ENCODE results near the gene ANKRD29.
"Not testable (repeated sequence)": the region's sequence is repeated elsewhere in the genome, so short reads cannot be mapped to it uniquely, and the experiment has no call there.

ANKRD29 gene

DNA sequence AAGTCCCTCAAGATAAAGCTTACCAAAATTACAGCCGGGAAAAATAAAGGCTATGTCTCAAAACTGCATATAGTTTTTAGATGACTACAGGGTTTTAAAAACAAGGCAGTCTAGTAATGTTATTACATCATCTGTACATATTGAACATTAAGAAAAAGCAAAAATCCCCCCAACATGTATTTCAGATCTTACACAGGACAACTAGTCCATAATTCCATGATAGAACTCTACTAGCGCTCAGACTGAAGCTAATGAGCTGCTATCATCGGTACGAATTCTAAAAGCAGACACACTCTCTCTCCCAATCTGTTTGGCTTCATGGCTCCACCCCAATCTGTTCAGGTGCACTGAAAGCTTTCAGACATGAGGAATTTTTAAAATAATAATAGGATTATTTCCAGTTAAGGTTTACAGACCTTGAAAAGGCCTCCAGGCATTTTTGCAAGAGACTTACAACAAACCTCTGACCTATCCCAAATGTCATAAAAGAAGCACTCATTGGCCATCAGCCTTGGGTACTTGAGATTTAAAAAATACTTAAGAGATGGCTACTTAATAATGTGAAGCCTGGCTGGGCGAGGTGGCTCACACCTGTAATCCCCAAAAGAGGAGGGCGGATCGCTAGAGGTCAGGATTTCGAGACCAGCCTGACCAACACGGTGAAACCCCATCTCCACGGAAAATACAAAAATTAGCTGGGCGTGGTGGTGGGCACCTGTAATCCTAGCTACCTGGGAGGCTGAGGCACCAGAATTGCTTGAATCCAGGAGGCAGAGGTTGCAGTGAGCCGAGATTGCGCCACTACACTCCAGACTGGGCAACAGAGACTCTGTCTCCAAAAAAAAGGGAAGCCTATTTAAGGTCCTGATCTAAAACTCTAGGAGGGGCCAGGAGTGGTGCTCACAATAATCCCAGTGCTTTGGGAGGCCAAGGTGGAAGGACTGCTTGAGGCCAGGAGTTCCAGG is 78.4 kb downstream of the ANKRD29 start:
- DNase-seq: peak in 1 of 51 donors; percentile 50

DNA sequence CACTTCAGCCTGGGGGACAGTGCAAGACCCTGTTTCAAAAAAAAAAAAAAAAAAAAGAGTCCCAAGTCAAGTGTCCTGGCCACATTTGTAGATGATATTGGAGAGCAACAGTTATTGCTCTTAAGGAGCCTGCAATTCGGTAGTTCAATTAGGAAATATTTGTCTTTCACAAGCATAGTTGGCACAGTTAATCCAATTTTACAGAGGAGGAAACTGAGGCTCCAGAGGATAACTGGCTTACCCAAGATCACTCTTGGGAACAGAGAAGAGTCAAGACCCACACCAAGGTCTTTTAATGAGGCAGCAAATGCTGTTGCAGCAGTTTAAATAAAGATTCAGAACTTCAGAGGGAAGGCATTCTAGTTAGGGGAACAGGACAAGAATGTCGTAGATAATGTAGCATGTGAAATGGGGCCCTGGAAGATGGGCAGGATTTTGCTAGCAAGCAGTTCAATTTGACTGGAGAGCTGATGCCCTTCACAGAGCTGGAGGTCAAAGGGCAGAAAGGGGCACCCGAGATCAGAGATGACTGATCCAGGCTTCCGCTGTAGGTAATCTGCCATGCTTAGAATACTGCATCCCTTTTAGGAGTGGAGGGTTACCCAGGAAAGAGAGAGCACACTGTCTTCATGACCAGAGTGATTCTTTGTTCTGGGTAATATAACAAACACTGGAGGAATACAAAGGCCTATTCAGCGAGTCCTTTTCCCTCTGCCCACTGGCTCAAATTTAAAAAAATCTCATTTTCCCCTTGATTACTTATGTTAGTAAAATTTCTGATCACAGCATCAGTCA is 79.4 kb downstream of the ANKRD29 start:
- DNase-seq: peak in 13 of 51 donors; percentile 14 to 79 (median 28)

DNA sequence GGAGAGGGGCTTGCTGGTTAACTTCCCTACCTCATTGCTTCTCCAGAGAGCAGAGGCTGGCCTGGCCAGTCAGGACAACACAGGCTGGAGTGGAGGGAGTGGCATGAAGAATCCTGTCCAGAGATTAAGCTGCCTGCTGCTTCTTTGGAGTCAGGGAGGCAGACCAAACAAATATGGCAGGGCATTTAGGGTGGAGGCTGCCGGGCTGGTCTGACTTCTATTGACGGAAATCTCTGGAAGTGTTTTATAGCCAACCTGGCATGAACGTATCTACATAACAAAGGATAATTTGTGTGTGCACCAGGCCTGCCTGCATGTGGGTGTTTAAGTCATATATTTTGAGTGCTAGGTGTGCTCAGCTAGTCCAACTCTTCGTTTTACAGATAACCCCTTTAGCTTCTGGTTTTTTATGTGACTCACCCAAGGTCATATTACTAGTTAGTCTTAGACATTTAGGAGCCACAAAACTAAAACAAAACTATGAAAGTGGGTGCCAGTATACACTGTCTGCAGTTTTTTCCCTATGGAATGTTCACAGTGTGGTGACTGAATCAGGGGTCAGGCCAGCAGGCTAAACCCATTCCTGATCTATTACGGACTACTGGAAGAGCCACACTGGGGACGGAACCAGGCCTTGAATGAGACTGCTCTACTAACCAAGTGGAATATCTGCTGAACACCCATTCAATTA is 81.9 kb downstream of the ANKRD29 start:
- DNase-seq: no peak

DNA sequence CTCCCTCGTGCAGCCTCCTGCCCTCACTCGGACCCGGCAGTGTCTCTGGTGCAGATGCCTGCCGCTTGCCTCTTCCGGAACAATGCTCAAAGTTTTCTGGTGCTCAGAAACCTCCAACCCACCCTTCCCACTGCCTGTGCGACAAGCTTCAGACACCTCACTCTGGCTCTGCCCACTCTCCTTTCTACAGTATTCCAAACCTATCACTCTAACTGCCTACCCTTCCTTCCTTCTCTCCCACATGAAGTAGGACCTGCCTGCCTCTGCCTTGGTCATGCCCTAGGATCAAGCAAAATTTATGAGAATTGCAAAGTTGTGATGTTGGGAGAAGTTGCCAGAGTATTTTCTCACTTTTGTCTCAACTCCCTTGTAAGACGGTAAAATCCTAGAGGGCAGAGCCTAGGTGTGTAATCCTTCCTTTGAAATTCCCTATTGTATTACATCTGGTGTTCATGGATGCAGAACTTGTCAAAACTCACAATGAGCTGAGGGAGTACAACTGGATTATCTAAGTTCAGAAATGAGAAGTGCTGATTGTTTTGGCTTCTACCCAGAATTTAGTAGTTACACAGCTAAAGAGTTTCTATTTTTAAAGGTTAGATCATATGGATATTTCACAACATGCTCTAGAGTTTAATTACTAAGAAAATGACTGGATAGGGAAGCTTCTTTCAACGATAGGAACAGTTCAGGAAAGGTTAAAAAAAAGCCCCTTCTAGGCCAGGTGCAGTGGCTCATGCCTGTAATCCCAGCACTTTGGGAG is 83.6 kb downstream of the ANKRD29 start:
- no peak for DNase-seq

DNA sequence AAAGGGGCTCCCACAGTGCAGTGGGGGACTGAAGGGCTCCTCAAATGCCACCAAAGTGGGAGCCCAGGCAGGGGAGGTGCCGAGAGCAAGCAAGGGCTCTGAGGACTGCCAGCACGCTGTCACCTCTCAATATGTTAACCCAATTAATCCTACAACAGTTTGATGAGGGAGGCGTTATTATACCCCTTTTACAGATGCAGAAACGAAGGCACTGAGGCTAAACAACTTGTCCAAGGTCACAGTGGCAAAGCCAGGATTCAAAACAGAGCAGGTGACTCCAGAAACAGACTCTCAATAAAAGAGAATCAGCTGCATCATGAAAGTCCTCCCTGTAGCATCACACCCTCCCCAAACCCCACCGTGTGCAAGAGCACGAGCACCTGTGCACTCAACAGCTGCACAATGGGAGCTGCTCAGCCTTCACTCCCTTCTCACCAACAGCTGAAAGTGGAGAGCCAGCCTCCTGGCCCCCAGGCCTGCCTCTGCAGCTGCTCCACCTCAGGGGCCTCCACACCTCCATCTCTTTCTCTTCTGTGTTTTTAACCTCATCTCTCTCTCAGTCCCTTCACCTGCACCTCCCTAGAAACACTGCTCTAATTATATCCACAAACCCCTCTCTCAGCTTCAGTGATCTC is 84.5 kb downstream of the ANKRD29 start:
- DNase-seq: no peak

DNA sequence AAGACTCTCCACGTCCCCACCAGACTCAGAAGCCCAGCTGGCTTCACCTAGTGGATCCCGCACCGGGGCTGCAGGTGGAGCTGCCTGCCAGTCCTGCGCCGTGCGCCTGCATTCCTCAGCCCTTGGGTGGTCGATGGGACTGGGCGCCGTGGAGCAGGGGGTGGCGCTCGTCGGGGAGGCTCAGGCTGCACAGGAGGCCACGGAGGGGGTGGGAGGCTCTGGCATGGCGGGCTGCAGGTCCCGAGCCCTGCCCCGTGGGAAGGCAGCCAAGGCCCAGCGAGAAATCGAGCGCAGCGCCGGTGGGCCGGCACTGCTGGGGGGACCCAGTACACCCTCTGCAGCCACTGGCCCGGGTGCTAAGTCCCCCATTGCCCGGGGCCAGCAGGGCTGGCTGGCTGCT is 85.2 kb downstream of the ANKRD29 start:
- not testable (repeated sequence) for DNase-seq

DNA sequence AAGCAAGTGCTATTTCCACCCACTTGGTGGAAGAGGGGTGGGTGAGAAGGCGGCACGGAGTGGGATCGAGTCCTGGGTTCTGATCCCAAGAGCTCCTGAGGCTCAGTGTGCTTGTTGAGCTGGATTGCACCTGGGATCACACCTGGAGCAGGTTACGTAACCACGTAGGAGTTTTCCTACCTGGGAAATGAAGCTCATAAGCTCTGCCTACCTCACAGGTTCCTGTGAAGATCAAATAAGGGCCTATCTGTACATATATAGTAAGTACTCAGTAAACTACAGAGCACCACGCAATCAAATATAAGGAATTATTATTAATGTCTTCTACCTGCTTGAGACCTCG is 87.4 kb downstream of the ANKRD29 start:
- DNase-seq: no peak

DNA sequence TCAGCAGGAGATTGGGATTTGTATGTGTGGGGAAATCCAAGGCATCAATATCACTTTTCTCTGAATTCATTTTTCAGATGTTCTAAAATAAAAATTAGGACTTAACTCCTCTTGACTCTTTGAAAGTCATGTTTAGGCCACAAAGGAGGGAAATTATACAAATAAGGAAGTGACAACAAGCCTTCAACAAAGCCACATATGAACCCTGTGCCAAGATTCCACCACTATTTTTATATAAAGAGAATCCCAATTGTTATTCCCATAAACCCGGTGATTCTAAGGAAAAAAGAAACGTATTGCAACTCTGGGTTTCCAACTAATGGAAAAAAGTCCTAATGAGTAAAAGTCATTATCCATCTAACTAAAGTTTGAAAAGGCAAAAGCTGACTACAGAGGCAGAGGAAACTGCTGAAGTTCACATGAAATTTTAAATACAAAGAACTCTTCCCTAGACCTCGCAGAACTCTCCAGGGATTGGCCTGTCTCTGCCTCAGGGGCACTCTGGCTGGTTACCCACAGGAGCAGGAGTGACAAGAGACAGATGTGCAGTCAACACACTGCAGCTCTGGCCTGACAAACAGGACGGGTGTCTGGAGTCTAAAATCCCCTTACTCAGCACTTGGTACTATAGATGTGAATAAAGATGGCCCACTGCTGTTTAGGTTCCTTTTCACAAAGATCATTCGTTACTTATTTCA is 88.0 kb downstream of the ANKRD29 start:
- no peak for DNase-seq

DNA sequence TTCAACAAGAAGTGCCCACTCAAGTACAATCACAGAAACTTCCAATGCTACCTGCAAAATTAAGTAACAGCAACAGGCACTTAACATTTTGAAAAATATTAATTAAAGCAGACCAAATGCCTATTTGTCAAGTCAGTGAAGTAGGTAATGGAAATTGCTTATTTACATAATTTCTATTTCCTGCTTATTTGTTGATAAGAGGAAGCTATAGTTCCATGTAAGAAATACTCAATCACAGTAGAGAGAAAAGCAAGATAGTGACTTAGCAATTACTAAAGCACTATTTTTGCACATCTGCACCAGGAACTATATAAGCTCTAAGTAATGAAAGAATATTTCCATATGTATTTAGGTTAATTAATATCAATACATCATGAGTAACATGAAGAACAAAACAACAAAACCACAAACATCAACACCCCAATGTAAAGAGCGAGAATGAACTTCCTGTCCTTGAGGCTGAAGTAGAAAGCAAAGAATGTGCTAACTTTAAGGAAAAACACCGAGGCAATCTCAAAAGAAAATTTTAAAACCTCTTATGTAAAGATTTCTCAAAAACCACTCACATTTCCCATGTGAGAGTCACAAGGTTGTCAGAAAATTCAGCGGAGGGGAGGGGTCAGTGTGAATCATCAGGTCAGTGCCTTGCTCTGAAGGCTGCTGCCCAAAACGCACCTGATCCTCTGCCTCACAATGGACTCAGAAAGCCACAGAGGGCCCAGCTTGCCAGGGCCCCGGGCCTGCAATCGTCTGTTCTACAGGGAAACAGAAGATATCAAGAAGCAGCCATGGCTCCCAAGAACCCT is 88.9 kb downstream of the ANKRD29 start:
- peak in 2 of 51 donors; percentile 23 to 24 for DNase-seq

DNA sequence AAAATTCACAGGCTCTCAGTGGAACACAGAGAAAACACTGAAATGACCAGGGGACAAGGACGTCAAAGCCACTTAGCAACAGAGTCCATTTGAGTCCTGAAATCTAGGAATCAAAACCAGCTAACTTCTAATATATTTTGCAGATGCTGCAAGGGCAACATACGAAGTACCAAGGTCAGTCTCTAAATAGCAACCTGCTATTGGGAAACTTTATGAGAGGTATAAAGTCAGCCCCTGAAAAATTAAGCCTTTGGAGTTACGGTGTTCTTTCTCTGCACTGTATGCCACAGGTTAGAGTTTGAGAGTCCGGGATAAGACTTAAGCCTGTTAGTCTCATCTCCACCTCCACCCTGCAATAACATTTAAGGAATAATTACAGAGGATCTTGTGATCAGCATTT is 89.7 kb downstream of the ANKRD29 start:
- DNase-seq: no peak

DNA sequence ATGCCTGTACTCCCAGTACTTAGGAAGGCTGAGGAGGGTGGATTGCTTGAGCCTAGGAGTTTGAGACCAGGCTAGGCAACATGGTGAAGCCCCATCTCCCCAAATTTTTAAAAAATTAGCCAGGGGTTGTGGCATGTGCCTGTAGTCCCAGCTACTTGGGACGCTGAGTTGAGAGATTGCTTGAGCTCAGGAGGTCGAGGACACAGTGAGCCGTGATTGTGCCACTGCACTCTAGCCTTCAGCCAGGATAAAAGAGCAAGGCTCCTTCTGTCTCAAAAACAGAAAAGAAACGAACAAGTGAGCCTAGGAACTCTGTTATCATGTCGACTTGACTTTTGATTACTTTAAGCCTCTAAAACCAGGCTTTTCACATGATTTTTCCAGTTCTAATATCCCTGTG is 90.1 kb downstream of the ANKRD29 start:
- no peak for DNase-seq

DNA sequence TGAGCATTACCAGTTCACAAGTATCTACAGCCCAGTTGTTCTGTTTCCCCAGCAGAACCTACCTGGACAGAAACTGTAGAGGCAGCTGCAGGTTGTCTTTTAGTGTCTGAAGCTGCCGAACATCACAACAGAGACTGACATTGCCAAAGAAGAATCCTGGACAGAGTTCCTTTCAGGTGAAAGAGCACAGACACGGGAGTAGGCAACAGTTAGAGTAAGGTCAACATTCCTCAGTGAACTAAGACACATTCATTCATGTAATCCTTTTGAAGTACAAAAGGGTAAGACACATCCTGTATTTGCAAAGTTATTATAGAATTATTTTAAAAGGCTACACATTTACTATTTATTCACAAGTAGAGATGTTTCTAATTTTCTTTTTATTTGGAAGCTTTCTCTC is 90.7 kb downstream of the ANKRD29 start:
- no peak for DNase-seq

DNA sequence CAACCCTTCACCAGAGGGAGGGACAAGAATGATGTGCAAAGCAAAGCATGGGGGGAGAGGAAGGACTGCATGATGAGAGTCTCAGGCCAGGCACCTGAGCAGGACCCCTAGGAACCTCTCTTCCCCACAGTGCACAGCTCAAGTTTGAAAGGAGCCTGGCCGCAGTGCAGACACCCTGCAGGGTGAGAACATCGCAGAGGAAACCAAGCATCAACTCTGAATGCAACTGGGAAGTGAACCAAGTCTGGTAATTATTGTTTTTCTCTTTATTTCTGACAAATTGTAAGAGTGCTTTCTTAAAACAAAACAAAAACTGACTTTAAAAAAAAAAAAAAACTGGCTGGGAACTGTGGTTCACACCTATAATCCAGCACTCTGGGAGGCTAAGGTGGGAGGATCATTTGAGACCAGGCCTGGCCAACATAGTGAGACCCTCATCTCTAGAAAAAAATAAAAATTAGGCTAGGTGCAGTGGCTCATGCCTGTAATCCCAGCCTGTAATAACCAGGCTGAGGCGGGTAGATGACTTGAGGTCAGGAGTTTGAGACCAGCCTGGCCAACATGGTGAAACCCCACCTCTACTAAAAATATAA is 91.7 kb downstream of the ANKRD29 start:
- DNase-seq: no peak

DNA sequence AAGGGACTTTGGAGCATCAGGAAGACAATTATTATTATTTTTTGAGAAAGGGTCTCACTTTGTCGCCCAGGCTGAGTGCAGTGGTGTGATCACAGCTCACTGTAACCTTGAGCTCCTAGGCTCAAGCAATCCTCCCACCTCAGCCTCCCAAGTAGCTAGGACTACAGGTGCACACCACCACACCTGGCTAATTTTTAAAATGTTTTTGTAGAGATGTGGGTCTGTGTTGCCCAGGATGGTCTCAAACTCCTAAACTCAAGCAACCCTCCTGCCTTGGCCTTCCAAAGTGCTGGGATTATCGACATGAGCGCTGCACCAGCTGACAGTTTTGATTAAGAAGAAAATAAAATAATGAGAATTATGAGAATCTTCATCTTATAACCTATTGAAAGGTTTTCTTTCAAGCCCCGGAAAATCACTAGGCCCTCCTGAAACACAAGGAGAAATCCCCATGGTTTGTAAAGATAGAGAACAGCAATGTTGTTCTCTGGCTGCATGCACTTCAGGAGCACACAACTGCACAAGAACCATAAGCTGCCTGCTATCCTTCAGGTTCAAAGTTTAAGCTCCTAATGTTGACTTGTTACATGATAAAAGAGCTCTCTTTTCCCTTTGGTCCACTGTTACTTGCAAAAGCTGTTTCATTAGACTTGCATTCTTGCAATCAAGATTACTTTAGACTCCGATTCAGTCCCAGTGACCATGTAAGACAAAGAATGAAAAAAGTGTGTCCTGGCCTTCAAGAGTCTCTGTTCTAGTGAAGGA is 93.2 kb downstream of the ANKRD29 start:
- no peak for DNase-seq

DNA sequence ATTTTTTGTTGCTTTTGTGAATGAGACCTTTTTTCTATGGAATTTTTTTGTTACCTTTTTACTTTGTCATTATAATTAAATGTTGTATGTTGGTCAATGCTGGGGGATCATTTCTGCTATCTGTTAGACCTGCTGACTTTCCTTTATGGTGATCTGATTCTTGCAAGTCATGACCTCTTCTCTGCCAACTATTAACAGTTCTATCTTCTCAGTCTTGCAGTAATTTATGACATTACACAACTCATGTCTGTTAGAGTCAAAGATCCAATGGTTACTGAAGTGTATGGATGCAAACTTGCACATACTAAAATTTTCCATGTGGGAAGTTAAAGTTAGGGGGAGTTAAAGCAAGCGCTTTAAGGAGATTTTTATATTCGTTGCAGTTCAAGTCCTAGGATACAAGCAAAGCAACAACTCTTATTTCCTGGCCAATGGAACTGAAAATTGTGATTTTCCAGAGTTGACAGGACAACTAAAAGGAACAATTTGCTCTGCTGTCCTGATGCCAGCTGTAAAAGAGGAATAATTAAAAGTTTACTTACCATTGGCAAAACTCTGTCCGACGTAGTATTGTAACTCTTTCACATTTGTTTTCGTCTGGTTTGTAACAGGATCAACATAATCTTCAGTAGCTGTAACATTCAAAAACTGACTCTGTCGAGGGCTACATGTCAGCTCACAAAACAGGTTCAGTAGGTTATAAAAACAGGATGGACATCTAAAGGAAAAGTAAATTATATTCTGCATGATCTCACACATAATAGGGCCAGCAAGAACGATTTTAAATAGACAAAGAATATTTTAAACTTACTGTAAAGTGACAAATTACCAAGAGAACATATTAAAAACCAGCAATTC is 94.2 kb downstream of the ANKRD29 start:
- no peak for DNase-seq

DNA sequence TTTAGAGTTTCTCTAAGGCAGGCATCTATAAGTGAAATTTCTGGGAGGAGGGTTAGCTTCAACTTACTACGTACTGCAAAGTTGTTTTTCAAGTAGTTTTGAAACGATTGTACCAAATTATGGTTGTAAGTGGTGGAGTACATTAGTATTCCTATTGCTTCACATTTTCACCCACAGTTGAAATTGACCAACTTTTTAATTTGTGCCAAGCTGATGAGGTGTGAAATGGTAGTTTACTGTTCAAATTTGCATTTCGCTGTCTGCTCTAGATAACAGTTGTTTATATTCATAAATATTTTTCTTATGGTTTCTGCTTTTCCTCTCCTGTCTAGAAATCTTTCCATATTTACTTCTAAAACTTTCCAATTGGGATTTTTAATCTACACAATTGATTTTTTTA is 95.0 kb downstream of the ANKRD29 start:
- no peak for DNase-seq
